Lower leg skin (tissue), 3 donors: ENCODE results near the gene GABPB2.

Experiments used
- POLR2A ChIP-seq, 2 donors: fragments of 450-650 bp; IDR thresholded peaks; one replicate each; pipeline ENCODE4 v1.6.1; 2016 to 2017; ENCODE audit warnings: antibody characterized with exemption in 2 of 2, mild to moderate bottlenecking in 1 of 2, moderate library complexity in 1 of 2
- TF ChIP-seq, protein P1 (sequence below), 3 donors: fragments of 450-650 bp; IDR thresholded peaks; one replicate each; pipeline ENCODE4 v1.5.1; 2016; ENCODE audit warnings: antibody characterized with exemption in 3 of 3, mild to moderate bottlenecking in 3 of 3, moderate library complexity in 2 of 3

DNA sequence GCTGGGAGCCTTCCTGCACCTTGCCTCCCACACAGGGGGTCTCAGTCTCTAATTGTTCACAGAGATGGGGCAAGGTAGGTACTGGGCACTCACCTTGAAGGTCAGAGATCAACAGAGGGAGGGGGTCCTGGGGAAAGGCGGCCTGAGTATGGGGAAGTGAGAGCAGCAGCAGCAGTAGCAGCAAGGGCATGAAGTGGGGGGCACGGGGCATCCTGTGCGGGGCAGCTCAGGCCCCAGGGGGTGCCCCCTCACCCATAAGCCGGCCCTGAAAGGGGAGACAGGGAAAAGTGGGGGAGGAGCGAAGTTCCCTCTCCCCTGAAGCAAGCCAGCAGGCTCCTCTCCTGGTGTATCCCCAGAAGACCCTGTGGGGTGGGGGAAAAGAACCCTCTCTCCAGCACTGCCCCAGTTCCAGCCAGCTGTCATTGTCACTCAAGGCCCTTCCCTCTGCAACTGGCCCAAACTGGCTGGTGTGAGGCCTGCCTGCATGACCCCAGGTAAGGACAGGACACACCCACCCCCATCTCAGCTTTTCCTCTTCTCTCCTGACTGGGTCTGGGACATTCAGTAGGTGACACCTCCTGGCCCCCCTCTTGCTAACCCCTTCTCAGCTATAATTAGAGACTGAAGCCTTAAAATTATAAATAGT lies 72.0 kb downstream of the GABPB2 start:
- TF ChIP-seq, protein P1, sequence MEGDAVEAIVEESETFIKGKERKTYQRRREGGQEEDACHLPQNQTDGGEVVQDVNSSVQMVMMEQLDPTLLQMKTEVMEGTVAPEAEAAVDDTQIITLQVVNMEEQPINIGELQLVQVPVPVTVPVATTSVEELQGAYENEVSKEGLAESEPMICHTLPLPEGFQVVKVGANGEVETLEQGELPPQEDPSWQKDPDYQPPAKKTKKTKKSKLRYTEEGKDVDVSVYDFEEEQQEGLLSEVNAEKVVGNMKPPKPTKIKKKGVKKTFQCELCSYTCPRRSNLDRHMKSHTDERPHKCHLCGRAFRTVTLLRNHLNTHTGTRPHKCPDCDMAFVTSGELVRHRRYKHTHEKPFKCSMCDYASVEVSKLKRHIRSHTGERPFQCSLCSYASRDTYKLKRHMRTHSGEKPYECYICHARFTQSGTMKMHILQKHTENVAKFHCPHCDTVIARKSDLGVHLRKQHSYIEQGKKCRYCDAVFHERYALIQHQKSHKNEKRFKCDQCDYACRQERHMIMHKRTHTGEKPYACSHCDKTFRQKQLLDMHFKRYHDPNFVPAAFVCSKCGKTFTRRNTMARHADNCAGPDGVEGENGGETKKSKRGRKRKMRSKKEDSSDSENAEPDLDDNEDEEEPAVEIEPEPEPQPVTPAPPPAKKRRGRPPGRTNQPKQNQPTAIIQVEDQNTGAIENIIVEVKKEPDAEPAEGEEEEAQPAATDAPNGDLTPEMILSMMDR (IDR thresholded peaks at IDR 0.05) = no peak
- TF ChIP-seq POLR2A (IDR thresholded peaks at IDR 0.05) = no peak
